GM15510 (cell line): ENCODE results near the gene EEIG1.

Experiments
- POLR2A ChIP-seq: IDR thresholded peaks from 3 replicates; pipeline ENCODE4 v1.6.1; 2011; ENCODE audit warnings: borderline replicate concordance; ENCODE audit not compliant: insufficient read length; ENCODE audit errors: extremely low read depth

The EEIG1 gene

GRCh38 chr9:127981559-127982121 lies 851 bp upstream of the EEIG1 start:
- no peak for TF ChIP-seq POLR2A

- no peak for TF ChIP-seq POLR2A
Measured at GRCh38 chr9:127980060-127980705, 606 bp downstream of the EEIG1 start.

GRCh38 chr9:127979333-127980059 lies 1.3 kb downstream of the EEIG1 start:
- peak; percentile 68 for TF ChIP-seq POLR2A

DNA sequence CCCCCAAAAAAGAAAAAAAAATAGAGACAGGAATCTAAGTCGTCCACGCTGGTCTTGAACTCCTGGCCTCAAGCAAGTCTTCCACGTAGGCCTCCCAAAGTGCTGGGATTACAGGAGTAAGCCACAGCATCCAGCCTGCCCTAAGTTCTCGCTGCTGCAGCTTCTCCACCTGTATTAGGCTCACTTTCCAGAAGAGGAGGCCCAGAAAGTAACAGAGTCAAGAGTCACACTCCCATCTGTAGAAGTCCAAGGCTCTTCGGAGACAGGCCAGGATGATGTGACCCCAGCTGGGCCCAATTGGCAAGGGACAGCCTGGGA lies 1.8 kb downstream of the EEIG1 start:
- no peak for TF ChIP-seq POLR2A

DNA sequence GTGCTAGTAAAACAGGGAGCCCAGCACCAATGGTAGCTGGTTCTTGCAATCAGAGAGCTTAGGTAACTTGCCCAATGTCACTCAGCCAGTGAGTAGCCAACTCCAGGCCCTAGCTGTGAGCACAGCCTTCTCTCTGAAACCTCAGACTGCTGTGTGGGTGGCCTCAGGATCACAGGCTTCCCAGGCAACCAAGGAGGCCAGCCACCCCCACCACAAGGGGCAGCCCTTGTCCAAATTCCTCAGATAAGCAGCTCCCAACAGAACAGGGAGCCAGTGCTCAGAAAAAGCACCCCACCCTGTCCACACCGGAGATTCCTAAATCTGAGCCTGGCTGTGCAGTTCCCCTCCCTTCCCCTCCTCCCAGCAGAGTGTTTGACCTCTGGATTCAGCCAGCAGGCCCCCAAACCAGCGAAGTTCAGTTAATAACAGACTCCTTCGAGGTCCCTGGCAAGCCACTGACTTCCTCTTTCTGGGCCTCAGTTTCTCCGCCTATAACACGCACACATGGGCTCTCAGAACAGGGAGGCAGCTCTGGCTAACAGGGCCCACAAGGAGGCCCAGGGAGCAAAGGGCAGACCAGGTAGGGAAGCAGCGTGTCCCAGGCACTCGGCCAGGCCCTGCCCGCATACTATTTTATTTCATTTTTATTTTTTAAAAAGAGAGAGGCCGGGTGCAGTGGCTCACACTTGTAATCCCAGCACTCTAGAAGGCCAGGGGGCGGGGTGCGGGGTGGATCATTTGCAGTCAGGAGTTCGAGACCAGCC lies 2.7 kb downstream of the EEIG1 start:
- TF ChIP-seq POLR2A, result no peak

DNA sequence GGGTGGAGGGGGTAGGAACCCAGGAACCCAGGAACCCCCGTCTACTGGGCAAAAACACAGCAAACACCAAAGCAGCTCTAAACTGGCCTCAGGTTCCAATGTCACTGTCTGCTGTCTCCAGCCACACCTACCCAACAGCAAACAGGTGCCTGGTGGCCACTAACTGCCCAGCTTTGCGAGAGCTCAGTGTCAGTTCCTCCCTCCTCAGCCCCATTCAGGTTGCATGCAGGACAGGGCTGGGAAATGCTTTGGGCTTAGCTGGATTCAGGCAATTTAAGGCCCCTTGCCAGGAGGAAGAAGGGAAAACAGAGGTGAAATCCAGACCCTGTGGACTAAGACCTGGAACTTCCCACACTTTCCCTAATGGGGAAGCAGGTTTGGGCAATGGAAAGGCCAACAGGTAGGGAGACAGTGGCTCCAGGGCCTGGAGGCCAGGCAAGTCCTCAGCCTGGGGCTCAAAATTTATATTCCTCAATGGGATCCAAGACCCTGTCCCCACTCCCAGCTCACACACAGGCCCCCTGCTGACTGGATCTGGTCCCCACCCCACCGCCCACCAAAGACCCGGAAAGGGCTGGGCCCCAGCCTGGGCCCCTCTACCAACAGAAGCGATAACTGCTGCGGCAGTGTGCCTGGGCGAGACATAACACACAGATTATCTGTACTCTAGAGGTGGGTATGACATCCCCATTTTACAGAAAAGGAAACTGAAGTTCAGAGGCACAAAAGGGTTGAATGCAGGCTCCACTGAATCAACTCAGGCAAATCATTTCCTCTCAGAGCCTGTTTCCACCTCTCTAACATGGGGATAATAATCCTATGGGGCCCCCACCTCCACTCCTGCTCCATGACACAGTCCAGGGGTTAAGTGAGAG lies 3.5 kb downstream of the EEIG1 start:
- no peak for TF ChIP-seq POLR2A

DNA sequence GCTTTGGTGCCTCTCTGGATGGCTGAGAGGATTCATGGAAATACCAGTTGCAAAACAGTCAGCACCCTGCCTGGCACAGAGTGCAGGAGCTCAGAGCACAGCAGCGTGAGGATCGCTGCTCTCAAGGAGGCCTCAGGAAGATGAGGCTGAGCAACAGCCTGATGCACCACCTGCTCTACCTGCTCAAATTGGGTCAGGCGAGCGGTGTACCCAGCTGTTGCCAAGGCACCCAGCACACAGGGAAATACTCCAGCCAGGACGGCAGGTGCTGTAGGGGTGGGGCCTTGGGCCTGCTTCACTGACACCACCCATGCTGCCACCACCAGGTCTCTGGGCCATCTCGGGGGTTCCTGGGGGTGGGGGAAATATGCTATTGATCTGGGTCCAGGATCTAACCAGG lies 4.3 kb downstream of the EEIG1 start:
- TF ChIP-seq POLR2A, result no peak

GRCh38 chr9:127975376-127976315 lies 5.1 kb downstream of the EEIG1 start:
- no peak for TF ChIP-seq POLR2A

DNA sequence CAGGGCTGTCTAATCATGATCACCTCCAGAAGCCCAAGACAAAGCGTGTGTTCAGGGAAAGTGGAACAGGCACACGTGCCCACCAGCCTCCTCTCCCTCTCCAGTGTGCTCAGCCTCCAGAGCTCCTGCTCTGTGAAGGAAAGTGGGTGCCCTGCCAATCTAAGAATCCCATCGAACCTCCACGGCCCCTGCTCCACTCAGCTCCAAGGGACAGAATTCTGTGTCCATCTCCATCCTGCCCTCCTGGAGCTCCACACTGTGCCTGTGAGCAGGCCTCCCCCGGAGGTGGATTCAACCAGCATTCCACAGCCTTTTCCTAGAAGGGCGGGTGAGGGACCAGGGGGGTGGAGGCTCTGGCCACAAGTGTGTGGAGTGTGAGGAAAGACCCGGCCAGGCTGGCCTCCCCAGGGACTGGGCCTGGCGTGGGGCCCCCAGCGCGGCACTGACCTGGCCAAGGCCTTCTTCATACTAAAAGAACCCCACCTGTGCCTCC lies 6.0 kb downstream of the EEIG1 start:
- TF ChIP-seq POLR2A, result no peak

- no peak for TF ChIP-seq POLR2A
Measured at GRCh38 chr9:127974001-127974768, 6.6 kb downstream of the EEIG1 start.

DNA sequence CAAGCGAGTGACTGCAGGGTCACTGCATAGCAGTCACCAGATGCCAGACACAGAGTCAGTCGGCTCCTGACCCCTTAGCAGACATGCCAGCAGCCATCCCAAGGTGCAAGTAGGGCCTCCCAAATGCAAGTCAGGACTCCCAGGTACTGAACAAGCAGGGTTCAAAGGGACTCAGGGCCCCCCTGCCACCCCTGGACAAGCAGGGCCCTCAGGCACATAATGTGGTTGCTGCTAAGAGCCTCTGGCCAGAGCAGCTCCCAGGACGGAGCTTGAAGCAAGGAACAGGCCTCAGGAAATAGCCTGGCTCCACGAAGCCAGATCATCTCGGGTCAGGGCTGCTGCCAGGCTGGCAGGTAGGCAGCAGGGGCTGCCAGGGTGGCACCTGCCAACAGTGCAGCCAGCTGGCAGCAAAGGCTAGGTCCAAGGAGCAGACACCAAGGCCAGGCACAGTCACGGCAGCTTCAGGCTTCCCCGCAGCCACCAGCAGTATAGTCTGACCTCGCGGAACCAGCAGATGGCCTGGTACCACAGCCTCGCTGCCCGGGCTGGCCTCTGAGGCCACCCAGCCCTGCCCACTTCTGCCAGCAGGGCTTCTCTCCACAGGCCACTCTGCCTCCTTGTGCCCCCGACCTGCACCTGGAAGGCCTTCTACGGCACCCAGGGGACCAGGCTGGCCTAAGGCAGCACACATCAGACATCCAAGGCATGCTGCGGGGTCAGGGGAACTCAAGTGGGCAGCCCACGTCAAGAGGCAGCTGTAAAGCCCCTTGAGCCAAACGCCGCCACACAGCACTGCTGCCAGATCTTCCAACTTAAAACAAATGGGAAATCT lies 7.4 kb downstream of the EEIG1 start:
- no peak for TF ChIP-seq POLR2A
